HG03280 (cell line): Measurements from ENCODE around the gene DMTF1.
"Not testable (repeated sequence)": the region's sequence is repeated elsewhere in the genome, so short reads cannot be mapped to it uniquely, and the experiment has no call there.

Experiments used
- ATAC-seq: cut with Tn5 transposase; IDR thresholded peaks from one replicate; pipeline ENCODE4 v1.9.1; 2021; ENCODE audit warnings: mild to moderate bottlenecking, moderate library complexity; ENCODE audit not compliant: unreplicated experiment

The DMTF1 gene, protein sequence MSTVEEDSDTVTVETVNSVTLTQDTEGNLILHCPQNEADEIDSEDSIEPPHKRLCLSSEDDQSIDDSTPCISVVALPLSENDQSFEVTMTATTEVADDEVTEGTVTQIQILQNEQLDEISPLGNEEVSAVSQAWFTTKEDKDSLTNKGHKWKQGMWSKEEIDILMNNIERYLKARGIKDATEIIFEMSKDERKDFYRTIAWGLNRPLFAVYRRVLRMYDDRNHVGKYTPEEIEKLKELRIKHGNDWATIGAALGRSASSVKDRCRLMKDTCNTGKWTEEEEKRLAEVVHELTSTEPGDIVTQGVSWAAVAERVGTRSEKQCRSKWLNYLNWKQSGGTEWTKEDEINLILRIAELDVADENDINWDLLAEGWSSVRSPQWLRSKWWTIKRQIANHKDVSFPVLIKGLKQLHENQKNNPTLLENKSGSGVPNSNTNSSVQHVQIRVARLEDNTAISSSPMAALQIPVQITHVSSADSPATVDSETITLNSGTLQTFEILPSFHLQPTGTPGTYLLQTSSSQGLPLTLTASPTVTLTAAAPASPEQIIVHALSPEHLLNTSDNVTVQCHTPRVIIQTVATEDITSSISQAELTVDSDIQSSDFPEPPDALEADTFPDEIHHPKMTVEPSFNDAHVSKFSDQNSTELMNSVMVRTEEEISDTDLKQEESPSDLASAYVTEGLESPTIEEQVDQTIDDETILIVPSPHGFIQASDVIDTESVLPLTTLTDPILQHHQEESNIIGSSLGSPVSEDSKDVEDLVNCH

DNA sequence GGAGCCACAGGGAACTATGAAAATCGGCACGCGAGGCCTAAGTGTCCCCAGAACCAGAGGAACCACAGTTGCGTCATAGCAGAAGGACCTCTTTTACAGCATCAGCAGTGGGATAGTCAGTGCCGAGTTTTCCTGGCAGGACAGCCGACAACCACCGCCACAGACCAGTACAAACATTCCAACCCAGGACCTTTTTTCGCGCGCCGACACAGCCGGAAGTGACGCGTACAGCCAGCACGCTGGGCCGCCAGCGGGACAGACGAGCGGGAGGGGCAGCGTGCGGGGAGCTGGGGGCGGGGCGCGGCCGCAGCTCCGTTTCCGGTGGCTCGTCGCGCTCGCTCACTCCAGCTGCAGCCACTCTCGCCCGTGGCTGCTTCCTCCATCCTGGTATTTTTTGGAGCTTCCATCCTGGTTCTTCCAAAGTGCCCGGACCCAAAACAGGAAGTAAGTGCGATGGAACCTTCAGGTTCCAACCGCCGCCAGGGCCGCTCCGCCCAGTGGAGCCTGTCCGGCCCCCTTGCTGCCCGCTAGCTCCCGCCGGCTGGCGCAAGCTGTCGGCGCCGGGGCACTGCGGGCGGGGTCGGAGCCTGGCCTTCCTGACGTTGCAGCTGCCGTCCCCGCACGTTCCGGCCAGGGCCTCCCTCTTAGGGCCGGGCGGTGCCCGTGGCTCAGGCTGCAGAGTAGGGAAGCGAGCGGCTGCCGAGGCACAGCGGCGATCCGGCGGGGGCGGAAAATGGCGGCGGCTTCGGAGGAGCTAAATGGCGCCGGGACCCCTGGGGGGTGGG, at the start of gene DMTF1:
Gene DMTF1 (plus strand): TSS at position 342 of the 785 bp plus-strand sequence. CDS start 12,489 bp downstream, outside the sequence.
- peak; percentile 84 for ATAC-seq

DNA sequence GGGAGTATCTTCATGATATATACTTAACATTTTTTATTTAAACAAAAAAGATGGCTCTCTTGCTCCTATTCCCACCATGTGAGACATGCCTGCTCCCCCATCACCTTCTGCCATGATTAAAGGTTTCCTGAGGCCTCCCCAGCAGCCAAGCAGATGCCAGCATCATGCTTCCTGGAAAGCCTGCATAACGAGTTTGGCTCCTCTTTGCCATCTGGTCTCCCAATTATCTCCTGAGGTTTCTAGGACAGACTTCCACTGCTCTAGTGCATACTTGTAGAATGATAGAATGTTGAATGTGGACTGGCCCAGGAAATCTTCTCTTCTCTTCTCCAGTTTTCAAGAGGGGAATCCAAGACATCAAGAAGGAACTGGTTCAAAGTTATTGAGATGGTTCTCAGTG, 46.9 kb upstream of the DMTF1 start:
- no peak for ATAC-seq

DNA sequence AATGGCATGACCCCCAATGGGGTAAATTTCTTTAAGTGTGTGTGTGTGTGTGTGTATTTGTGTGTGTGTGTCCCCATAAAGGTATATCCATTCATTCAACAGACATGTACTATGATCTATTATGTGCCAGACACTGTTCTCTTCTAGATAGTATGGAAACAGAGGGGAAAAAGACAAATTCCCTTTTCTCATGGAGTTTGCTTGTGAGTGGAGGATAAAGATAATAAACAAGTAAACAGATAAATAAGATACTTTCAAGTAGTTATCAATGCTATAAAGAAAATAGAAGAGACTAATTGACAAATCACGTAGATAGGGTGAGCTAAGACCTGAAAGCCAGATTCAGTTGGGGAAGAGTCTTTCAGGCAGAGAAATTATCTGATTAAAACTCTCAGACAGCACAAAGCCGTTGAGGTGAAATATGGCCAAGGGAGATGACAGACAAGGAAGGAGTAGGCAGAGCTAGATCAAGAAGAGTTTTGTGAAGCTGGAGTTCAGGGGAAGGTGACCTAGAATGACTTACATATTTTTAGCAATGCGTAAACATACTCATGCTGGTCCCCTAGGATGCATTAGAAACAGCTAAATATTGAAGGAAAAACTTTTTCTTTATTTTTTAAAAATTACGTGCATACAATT, 45.2 kb upstream of the DMTF1 start:
- no peak for ATAC-seq

DNA sequence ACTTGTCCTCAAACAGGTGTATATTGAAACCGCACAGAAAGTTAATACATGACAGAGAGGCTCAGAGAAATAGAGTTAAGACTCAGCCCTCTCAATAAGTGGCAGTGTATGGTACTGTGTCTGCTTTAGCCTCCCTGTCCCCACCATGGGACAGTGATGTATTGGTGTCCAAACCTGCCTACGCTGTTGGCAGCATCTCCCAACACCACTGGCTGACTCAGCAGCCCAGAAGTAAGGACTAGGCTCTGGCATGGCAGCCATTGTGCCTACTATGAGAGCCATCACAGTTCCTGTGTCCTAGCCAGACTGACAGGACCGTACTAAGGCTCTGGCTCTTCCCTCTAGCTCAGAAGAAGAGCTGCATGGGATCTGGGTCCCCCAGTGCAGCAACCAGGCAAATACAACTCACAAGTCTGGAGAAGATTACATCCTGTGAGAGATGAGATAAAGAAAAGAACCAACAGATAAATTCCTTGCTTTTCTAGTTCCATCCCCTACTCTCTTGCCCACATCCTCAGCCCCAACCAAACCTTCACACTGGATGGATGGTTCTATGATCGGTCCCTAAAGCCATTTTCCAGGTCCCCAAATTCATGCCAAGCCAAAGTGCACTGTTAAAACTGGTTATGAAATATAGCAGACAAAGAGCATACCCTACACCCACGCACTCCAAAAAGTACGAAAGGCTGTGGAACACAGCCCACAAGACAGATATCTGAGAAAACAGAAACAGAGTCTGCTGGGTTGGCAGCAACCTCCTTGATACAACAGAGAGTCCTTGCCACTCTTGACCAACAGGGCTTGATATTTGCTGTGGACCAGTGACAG, 44.1 kb upstream of the DMTF1 start:
- no peak for ATAC-seq

DNA sequence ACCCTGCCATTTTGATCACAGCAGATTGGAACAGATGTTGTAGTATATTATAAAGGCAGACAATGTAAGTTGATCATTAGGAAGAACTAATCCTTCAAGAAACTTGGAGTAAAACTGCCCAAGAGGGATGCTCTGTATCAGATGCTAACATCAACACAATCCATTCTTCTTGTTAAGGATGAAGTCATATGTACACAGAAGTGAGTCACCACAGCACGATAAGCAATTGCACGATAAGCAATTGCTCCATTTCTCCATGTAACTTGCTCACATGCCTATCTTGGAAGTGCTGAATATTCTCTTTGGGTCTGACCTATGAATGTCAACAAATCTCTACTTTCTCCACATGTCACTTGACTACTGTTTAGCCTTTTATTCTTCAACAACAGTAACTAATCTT, 41.5 kb upstream of the DMTF1 start:
- no peak for ATAC-seq

DNA sequence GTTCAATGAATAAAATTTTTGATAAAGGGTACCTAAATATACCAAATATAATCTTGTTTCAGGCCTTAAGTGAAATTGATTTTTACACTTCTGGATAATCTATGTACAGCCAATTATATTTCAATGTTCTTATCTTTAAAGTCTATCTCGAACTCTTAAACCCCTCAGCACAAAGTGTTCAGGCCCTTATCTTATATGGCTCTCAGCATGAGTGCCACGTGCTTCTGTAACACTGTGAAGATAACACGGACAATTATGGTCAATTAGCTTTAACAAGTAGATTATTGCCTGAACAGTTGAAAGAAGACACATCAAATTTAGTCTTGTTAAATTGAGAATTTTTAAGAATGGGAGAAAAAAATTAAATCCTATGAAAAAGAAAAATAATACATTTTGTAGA, 40.4 kb upstream of the DMTF1 start:
- no peak for ATAC-seq

DNA sequence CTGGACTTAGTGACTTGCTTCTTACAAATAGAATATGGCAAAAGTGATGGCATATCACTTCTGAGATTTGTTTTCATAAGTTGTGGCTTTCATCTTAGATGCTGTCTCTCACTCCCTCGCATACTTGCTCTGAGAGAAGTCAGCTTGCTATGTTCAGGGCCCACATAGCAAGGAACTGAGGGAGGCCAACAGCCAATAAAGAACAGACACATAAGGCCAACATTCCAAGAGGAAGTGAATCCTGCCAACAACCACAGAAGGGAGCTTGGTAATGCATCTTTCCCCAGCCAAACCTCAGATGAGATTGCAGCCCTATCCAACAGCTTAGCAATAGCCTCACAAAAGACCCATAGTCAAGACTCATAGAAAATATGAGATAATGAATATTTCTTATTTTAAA, 39.2 kb upstream of the DMTF1 start:
- ATAC-seq = no peak

DNA sequence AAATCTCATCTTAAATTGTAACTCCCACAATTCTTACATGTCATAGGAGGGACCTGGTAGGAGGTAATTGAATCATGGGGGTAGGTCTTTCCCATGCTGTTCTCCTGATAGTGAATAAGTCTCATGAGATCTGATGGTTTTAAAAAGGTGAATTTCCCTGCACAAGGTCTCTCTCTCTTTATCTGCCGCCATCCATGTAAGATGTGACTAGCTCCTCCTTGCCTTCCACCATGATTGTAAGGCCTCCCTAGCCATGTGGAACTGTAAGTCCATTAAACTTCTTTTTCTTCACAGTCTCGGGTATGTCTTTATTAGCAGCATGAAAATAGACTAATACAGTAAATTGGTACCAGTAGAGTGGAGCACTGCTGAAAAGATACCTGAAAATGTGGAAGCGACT, 38.3 kb upstream of the DMTF1 start:
- ATAC-seq = not testable (repeated sequence)

DNA sequence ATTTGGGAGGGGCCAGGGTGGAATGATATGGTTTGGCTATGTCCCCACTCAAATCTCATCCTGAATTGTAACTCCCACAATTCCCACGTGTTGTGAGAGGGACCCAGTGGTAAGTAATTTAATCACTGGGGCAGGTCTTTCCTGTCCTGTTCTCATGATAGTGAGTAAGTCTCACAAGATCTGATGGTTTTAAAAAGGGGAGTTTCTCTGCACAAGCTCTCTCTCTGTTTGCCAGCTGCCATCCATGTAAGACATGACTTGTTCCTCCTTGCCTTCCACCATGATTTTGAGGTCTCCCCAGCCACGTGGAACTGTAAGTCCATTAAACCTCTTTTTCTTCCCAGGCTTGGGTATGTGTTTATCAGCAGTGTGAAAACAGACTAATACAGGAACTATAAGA, 36.5 kb upstream of the DMTF1 start:
- not testable (repeated sequence) for ATAC-seq

DNA sequence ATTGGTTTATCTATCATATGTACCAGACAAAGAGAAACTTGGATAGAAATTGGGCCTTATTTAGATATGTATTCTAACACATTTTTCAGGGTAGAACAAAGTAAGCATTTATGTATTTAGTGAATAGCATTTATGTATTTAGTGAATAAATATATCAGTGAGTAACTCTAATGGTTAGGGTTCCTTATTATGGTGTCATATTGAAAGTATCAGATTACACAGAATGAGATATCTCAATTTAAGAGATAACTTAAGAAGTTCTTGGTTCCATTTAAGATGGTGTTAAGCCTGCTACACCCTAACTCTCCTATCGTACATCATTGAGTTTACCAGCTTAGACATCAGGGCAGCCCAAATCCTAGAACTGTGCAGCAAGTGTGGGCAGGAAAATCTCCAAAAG, 35.9 kb upstream of the DMTF1 start:
- no peak for ATAC-seq

DNA sequence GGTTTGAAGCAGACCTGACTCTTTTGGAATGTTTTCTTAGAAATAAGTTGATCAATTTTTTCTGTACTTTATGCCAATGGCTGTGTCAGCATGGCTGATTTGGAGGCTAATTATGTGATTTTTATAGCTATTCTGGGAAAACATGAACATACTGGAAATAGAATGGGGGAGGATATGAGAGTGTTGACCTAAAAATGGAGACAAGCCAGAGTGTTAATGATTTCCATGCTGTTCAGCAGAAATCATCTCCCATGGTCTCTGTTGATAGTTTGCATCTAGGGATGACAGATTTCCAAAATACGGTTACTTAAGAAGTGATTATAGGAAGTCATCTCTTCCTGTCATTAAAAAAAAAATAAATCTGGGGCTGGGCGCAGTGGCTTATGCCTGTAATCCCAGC, 32.7 kb upstream of the DMTF1 start:
- ATAC-seq = no peak

DNA sequence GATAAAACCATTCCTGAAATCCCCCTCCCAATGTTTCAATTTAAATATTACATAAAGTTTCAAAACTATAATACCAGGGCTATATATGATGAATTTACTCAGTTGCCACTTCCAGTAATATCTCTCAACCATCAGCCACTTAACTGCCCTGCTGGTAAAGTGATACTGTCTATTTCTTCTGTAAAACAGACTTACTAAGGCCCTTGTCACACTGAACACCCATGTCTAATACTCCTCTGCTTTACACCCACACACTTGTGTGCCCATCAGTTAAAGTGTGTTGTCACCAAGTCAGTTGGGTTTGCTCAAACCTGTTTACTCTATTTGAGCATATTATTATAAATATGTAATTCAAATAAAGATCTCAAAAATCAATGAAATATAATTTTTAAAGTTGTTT, 29.1 kb upstream of the DMTF1 start:
- no peak for ATAC-seq

DNA sequence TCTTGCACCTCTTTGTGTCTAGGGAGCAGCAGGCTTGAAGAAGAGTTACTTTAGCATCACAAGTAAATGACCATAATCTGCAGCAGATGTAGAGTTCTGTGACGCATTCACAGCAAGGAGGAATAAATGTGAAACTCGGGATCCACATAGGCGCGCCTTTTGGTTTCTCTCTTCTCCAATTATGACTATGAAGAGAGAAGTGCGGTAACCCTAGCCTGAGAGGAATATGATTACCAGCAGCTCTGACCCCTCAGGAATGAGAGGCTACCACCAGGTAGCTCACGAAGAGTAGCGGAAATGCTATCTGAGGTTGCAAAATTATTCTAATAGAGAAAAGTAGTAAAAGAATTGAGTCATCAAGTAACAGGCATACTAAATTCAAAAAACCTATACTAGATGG, 25.2 kb upstream of the DMTF1 start:
- ATAC-seq = peak; percentile 34

DNA sequence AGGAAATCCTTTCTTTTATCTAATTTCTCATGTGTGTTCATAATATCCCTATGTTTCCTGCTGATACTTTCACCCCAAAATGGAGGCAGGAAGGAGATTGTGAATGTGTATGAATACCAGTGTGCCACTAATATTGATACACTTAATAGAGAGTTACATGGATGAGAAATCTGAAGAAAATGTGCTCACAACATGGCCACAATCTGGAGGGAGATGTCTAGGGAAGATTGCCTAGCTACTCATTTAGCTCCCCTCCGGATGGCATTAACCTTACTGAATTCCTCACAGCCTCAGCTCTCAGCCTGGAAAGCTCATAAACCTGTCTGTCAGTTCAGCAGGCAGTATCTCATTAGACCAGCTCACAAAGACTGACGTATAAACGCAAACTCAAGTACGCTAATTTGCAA, 23.4 kb upstream of the DMTF1 start:
- no peak for ATAC-seq

DNA sequence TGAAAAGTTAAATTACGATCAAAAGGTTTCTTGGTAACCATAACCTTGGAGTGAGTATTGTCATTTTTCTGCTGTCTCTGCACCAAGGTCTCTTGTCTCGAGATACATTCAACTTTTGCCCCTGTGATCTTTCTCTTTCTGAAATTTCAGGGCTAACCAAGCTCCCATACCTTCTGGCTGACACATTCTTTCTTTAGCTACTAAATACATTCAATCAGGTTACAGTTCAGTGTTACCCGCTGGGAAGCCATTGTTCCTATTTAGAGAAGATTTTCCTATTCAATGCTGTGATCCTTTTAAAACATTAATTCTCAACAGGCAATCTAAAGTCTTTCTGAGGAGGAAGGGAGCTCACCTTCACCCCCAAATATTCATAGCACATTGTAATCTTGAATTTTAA, 22.9 kb upstream of the DMTF1 start:
- no peak for ATAC-seq

DNA sequence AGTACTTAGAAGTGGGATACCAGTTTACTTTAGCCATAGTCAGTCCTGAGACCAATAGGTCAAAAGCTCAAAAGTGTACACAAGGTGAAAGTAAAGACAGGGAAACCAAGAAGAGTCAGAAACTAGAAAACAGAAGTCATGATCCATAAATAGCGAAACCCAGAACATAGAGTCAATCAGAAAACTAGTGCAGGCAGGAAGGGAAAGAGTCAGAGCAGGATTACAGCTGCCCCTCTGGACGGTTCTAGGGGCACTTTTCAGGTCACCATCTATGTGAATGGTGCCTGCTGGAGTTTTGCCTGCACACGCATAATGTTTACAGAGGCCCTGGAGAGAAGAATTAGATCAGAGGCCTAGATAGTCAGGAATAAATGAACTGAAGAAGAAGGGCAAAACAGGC, 22.4 kb upstream of the DMTF1 start:
- peak; percentile 90 for ATAC-seq

DNA sequence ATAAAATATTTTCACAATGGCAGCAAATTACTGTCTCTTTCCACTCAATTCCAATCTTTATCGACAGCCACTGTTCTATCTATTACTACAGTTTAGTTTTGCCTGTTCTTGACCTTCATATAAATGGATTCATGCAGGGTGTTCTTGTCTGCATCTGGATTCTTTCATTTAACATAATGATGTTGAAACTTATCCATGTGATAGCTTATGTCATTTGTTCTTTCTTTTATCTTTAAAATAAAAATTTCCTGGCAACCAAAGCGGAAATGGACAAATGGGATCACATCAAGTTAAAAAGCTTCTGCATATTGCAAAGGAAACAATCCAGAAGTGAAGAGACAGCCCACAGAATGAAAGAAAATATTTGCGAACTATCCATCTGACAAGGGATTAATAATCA, 20.5 kb upstream of the DMTF1 start:
- ATAC-seq = no peak

DNA sequence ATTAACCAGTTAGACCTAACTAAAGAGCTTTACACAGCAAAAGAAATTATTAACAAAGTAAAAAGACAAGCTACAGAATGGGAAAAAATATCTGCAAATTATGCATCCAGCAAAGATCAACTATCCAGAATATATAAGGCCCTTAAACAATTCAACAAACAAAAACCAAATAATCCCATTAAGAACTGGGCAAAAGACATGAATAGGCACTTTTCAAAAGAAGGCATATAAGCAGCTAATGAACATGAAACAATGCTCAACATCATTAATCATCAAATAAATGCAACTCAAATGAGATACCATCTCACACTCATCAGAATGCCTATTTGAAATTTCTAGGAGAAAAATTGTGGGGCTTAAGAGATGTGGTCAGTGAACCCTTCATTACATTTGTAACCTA, 15.0 kb upstream of the DMTF1 start:
- no peak for ATAC-seq

DNA sequence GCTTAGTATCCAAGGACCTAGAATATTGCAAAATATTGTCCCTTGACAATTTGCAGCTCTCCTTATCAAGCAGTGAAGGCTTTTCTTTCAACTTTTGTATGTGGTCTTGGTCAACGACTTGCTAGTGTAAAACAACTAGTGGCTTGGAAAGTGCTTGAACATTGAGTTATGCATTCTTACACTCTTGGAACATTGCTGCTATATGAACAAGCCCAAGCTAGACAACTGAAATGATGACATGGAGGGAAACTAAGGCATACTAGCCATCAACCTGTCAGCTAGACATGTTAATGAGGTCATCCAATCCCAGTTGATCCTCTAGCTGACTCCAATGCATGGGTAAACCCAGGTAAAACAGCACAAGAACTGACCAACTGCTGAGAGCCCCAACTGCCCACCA, 12.7 kb upstream of the DMTF1 start:
- no peak for ATAC-seq

DNA sequence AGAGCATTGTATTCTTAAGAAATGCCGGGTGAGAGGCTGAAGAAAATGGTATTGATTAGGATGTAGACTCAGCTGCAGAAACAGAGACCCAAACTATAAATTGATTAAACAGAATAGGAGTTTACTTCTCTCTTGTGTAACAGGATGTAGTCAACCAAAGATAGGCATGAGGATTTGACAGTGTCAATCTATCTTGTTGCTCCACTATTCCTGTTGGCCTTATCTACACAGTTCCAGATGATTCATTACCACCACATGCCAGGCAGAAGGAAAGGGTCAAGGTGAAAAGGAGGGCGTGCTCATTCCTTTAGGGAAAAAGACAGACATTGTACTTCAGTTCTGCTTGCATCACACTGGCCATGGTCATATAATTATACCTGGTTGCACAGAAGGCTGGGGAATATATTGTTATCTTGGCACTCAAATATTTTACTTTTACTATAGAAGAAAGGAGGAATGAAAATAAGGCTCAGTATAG, 11.9 kb upstream of the DMTF1 start:
- no peak for ATAC-seq
